ENCODE measurements around the gene DNAH3.

GRCh38 chr16:21194771-21195301 lies 44.2 kb upstream of the DNAH3 start:
- TF ChIP-seq CTCF (IDR thresholded peaks at IDR 0.05) (no peak), POLR2A (IDR thresholded peaks at IDR 0.05) (no peak)
